ENCODE measurements around the gene CHAT. TPM values are rescaled to one million over a fixed set of nuclear protein-coding genes. Genes with fewer than 3 reads are reported as not detected.
A peak's percentile ranks its signal among the peaks of the same experiment; 100 is the strongest.

CHAT gene
- total and polyA plus RNA-seq, 2 experiments from 2014 or later = not detected

DNA sequence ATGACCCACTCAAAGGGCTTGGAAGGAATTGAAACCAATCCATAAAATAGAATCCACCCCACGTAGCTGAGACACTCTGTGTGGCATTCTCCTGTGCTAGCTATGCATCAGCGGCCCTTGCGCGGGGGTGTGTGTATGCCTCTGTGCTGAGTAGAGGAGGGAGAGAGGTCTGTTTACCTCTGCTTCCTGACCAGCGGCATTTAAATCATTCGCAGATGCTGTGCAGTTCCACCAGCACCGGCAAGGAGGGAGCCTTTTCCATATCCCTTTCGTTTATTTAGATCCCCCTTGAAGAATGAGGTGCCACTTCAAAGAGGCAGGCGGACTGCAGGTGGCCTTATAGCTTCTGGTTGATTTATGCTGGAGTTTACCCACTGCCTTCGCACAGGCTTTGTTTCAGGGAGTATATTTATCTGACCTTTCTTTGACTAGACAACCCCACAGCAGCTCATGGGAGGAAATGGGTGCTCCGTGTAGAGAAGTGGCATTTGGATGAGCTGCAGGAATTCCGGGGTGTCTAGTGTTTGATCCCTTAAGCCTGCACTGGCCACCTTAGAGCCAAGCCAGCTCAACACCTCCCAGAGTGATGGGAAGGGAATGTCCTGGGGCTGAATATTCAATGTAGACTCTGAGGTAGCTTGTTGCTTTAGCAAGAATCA, 77.0 kb downstream of the CHAT start:
- H3K9me3 ChIP-seq (ENCODE audit: low read depth) = no peaks in the 10 kb centered on the region
- peak; percentile 57 for DNase-seq
- peaks cover 74% of the 10 kb centered on the region for H3K27me3 ChIP-seq (replicated peaks; ENCODE audit: insufficient read depth)
- no peaks in the 10 kb centered on the region for H3K36me3 ChIP-seq (ENCODE audit: low read depth)
- 2 to 4% methylated on average over 12 of the region's 12 CpGs for WGBS, 2 experiments (ENCODE audit: low coverage in 1 of 2, low lambda C conversion rate in 2 of 2, missing lambda C conversion rate in 2 of 2)
- TF ChIP-seq EZH2 (IDR thresholded peaks at IDR 0.05; ENCODE audit: insufficient read depth, poor library complexity, severe bottlenecking) (no peak), EZH2phosphoT487 (IDR thresholded peaks at IDR 0.05; ENCODE audit: insufficient read depth, low read depth) (no peak)
- no peaks in the 10 kb centered on the region for H3K79me2 ChIP-seq (ENCODE audit: insufficient read depth)
- H3K4me3 ChIP-seq = no peak overlapping the region
- H3K9me2 ChIP-seq (ENCODE audit: insufficient read depth) = no peaks in the 10 kb centered on the region
- in situ Hi-C loops (cut with MboI) = no loop called here
- H3K4me1 ChIP-seq (ENCODE audit: insufficient read depth) = peaks cover 9% of the 10 kb centered on the region; the same call in 1 of the 2 replicates
- no peak overlapping the region for H3K4me2 ChIP-seq (ENCODE audit: unreplicated experiment)
- no peaks in the 10 kb centered on the region for H3F3A ChIP-seq (ENCODE audit: insufficient read depth)
- no peak overlapping the region for H3K27ac ChIP-seq
- no peaks in the 10 kb centered on the region for H4K20me1 ChIP-seq (ENCODE audit: insufficient read depth)
- H2AFZ ChIP-seq = peak overlapping the region; percentile 5; the same call in 1 of the 2 replicates
- no peak overlapping the region for H3K9ac ChIP-seq

- in situ Hi-C loops (cut with MboI) = no loop called here
- 26 to 38% methylated on average over 8 to 9 of the region's 9 CpGs for WGBS, 2 experiments (ENCODE audit: low coverage in 1 of 2, low lambda C conversion rate in 2 of 2, missing lambda C conversion rate in 2 of 2)
Measured at GRCh38 chr10:49691588-49691987, 77.8 kb downstream of the CHAT start.

DNA sequence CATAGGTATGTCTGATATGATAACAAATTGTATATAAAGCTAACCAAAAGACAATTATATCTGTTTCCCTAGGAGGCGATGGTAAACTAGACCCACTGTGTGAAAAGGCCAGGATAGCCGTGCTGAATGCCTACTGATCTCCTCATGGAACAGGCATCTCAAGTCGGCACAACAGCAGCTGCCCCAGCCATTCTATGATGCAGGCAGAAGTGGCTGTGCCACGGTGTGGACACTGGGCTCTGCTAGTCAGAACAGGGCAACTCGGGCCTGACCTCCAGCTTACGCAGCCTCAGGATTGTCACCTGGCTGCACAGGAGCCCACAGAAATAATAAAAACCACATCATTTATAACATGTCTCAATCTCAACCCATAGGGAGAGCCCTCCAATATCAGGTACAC, 80.6 kb downstream of the CHAT start:
- H3K79me2 ChIP-seq (ENCODE audit: insufficient read depth) = no peaks in the 10 kb centered on the region
- no peaks in the 10 kb centered on the region for H3K36me3 ChIP-seq (ENCODE audit: low read depth)
- peaks cover 9% of the 10 kb centered on the region; the same call in 1 of the 2 replicates for H3K4me1 ChIP-seq (ENCODE audit: insufficient read depth)
- TF ChIP-seq EZH2phosphoT487 (IDR thresholded peaks at IDR 0.05; ENCODE audit: insufficient read depth, low read depth) = no peak
- TF ChIP-seq EZH2 (IDR thresholded peaks at IDR 0.05; ENCODE audit: insufficient read depth, poor library complexity, severe bottlenecking) = no peak
- DNase-seq = no peak
- H3K27me3 ChIP-seq (replicated peaks; ENCODE audit: insufficient read depth) = peaks cover 71% of the 10 kb centered on the region
- no peak overlapping the region for H3K9ac ChIP-seq
- no peaks in the 10 kb centered on the region for H3K9me2 ChIP-seq (ENCODE audit: insufficient read depth)
- no peaks in the 10 kb centered on the region for H4K20me1 ChIP-seq (ENCODE audit: insufficient read depth)
- no peak overlapping the region for H3K4me2 ChIP-seq (ENCODE audit: unreplicated experiment)
- WGBS, 2 experiments (ENCODE audit: low coverage in 1 of 2, low lambda C conversion rate in 2 of 2, missing lambda C conversion rate in 2 of 2) = 31 to 36% methylated on average over 6 of the region's 6 CpGs
- no peak overlapping the region for H3K27ac ChIP-seq
- H2AFZ ChIP-seq = no peak overlapping the region
- no peaks in the 10 kb centered on the region for H3K9me3 ChIP-seq (ENCODE audit: low read depth)
- in situ Hi-C loops (cut with MboI) = no loop called here
- no peaks in the 10 kb centered on the region for H3F3A ChIP-seq (ENCODE audit: insufficient read depth)
- H3K4me3 ChIP-seq = no peak overlapping the region

More at GRCh38 chr10:49691588-49691987, 77.8 kb downstream of the CHAT start:
- H3K4me2 ChIP-seq (ENCODE audit: unreplicated experiment) = no peak overlapping the region
- H3K27ac ChIP-seq = no peak overlapping the region
- TF ChIP-seq EZH2phosphoT487 (IDR thresholded peaks at IDR 0.05; ENCODE audit: insufficient read depth, low read depth) = no peak
- TF ChIP-seq EZH2 (IDR thresholded peaks at IDR 0.05; ENCODE audit: insufficient read depth, poor library complexity, severe bottlenecking) = no peak
- H3K79me2 ChIP-seq (ENCODE audit: insufficient read depth) = no peaks in the 10 kb centered on the region
- no peaks in the 10 kb centered on the region for H4K20me1 ChIP-seq (ENCODE audit: insufficient read depth)
- H3K9me3 ChIP-seq (ENCODE audit: low read depth) = no peaks in the 10 kb centered on the region
- no peak for DNase-seq
- H3F3A ChIP-seq (ENCODE audit: insufficient read depth) = no peaks in the 10 kb centered on the region
- H3K4me3 ChIP-seq = no peak overlapping the region
- no peaks in the 10 kb centered on the region for H3K36me3 ChIP-seq (ENCODE audit: low read depth)
- H3K9ac ChIP-seq = no peak overlapping the region
- H3K9me2 ChIP-seq (ENCODE audit: insufficient read depth) = no peaks in the 10 kb centered on the region
- H3K27me3 ChIP-seq (replicated peaks; ENCODE audit: insufficient read depth) = peaks cover 72% of the 10 kb centered on the region
- H3K4me1 ChIP-seq (ENCODE audit: insufficient read depth) = peaks cover 9% of the 10 kb centered on the region; the same call in 1 of the 2 replicates
- no peak overlapping the region for H2AFZ ChIP-seq

GRCh38 chr10:49696311-49696710, 82.5 kb downstream of the CHAT start:
- no peaks in the 10 kb centered on the region for H3K9me2 ChIP-seq (ENCODE audit: insufficient read depth)
- H3K4me3 ChIP-seq = no peak overlapping the region
- WGBS, 2 experiments (ENCODE audit: low coverage in 1 of 2, low lambda C conversion rate in 2 of 2, missing lambda C conversion rate in 2 of 2) = 61 to 65% methylated on average over 7 of the region's 7 CpGs
- H3K9ac ChIP-seq = no peak overlapping the region
- no peaks in the 10 kb centered on the region for H3K36me3 ChIP-seq (ENCODE audit: low read depth)
- peaks cover 54% of the 10 kb centered on the region for H3K27me3 ChIP-seq (replicated peaks; ENCODE audit: insufficient read depth)
- no peak for TF ChIP-seq EZH2phosphoT487 (IDR thresholded peaks at IDR 0.05; ENCODE audit: insufficient read depth, low read depth)
- TF ChIP-seq EZH2 (IDR thresholded peaks at IDR 0.05; ENCODE audit: insufficient read depth, poor library complexity, severe bottlenecking) = no peak
- no peaks in the 10 kb centered on the region for H3F3A ChIP-seq (ENCODE audit: insufficient read depth)
- H3K9me3 ChIP-seq (ENCODE audit: low read depth) = no peaks in the 10 kb centered on the region
- no peaks in the 10 kb centered on the region for H3K79me2 ChIP-seq (ENCODE audit: insufficient read depth)
- no peak for DNase-seq
- no peak overlapping the region for H3K4me2 ChIP-seq (ENCODE audit: unreplicated experiment)
- H3K27ac ChIP-seq = no peak overlapping the region
- in situ Hi-C loops (cut with MboI) = no loop called here
- no peaks in the 10 kb centered on the region for H4K20me1 ChIP-seq (ENCODE audit: insufficient read depth)
- H2AFZ ChIP-seq = no peak overlapping the region
- no peaks in the 10 kb centered on the region for H3K4me1 ChIP-seq (ENCODE audit: insufficient read depth)
